Stimulated activated memory B cell treated with anti-CD40 and anti-IgM and Interleukin-4, amounts not matched to agents 10 μg/mL and 1 μg/mL and 100 μg/mL, for 72 hours (primary cell): Measurements from ENCODE around the gene CGA.

Experiments
- ATAC-seq: fragments of 150-1000 bp; cut with Tn5 transposase; 2 replicates; pipeline ENCODE4 v1.10.0; 2021
- H3K27ac Mint-ChIP-seq: one replicate; pipeline ENCODE4 v1.8.0; 2022; ENCODE audit warnings: mild to moderate bottlenecking, mixed read lengths
- H3K27me3 Mint-ChIP-seq: one replicate; pipeline ENCODE4 v1.8.0; 2022; ENCODE audit warnings: mixed read lengths
- H3K36me3 Mint-ChIP-seq: one replicate; pipeline ENCODE4 v1.8.0; 2022; ENCODE audit warnings: mixed read lengths
- H3K4me1 Mint-ChIP-seq: one replicate; pipeline ENCODE4 v1.8.0; 2022; ENCODE audit warnings: mixed read lengths
- H3K4me3 Mint-ChIP-seq: one replicate; pipeline ENCODE4 v1.8.0; 2022; ENCODE audit warnings: mild to moderate bottlenecking, moderate library complexity, mixed read lengths
- H3K9me3 Mint-ChIP-seq: one replicate; pipeline ENCODE4 v1.8.0; 2022; ENCODE audit warnings: mixed read lengths

Gene CGA

DNA sequence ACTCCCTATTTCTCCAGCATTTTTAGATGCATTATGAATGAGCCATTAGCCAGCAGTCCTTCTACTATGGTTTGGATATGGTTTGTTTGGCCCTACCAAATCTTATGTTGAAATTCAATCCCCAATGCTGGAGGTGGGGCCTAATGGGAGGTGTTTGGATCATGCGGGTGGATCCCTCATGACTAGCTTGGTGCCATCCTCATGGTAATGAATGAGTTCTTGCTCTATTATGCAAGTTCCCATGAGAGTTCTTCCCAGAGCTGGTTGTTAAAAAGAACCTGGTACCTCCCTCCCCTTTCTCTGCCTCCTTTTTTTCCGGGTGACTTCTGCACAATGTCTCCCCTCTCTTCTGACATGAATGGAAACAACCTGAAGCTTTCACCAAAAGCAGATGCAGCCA, 6.2 kb upstream of the CGA start:
- ATAC-seq, result no peak
- H3K4me1 Mint-ChIP-seq, result peaks cover 13% of the 10 kb centered on the region
- H3K27ac Mint-ChIP-seq, result no peak overlapping the region
- no peaks in the 10 kb centered on the region for H3K36me3 Mint-ChIP-seq
- H3K4me3 Mint-ChIP-seq, result no peak overlapping the region
- no peaks in the 10 kb centered on the region for H3K27me3 Mint-ChIP-seq
- no peaks in the 10 kb centered on the region for H3K9me3 Mint-ChIP-seq

DNA sequence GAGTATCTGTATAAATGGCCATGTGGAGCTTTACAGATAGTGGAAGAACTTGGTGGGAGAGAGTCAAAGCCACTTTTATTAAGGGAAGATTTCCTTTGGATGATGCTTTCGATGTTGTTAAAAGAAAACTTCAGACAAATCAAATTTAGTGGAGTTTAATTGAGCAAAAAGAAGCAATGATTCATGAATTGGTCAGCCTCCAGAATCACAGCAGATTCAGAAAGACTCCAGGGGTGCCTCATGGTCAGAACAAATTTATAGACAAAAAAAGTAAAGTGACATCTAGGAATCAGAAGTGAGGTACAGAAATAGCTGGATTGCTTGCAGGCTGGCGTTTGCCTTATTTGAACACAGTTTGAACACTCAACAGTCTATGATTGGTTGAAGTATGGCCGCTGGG, 5.3 kb upstream of the CGA start:
- no peaks in the 10 kb centered on the region for H3K36me3 Mint-ChIP-seq
- H3K4me1 Mint-ChIP-seq, result peaks cover 13% of the 10 kb centered on the region
- peak overlapping the region; percentile 9 for H3K27ac Mint-ChIP-seq
- H3K9me3 Mint-ChIP-seq, result no peaks in the 10 kb centered on the region
- no peaks in the 10 kb centered on the region for H3K27me3 Mint-ChIP-seq
- H3K4me3 Mint-ChIP-seq, result no peak overlapping the region
- ATAC-seq, result no peak

DNA sequence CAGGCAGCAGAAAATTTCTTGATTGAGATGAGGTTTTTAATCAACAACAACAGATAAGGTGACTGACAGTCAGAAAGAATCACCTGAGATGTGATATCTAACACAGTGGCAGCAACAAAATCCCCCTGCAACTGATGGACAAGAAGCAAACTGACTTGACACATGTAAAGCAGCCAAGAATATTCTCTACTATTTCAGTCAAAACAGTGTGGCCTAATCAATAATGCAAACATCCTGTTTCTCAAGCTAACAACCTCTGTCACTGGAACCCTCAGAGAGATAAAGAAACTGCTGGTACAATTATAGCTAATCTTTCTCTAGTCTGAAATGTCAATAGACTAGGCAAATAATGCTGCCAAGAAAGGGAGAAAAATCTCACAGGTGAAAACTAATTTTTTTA, 4.6 kb upstream of the CGA start:
- Mint-ChIP-seq H3K27ac (peak overlapping the region; percentile 9), H3K27me3 (no peaks in the 10 kb centered on the region), H3K36me3 (no peaks in the 10 kb centered on the region), H3K9me3 (no peaks in the 10 kb centered on the region), H3K4me3 (no peak overlapping the region), H3K4me1 (peaks cover 13% of the 10 kb centered on the region)
- no peak for ATAC-seq

DNA sequence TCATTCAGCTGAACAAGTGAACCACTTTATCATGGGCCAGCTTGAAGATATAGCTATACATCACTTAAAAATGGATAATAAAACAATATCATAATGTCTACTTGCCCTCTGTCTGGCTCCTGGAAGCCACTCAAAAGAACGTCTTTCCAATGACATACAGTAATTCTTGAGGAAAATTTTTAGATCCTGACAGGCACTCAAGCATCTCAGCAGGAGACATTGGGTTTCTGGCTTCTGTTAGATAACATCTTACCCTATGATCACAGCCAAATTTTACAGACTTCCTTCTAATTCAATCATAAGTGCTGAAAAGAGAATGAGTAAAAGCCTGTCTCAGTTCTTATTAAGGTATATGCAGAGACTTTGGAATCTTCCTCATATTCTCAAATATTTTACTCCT, 330 bp downstream of the CGA start:
- Mint-ChIP-seq H3K27me3 (peaks cover 8% of the 10 kb centered on the region), H3K27ac (no peak overlapping the region), H3K4me3 (no peak overlapping the region), H3K36me3 (no peaks in the 10 kb centered on the region), H3K9me3 (no peaks in the 10 kb centered on the region), H3K4me1 (peaks cover 8% of the 10 kb centered on the region)
- ATAC-seq, result no peak

DNA sequence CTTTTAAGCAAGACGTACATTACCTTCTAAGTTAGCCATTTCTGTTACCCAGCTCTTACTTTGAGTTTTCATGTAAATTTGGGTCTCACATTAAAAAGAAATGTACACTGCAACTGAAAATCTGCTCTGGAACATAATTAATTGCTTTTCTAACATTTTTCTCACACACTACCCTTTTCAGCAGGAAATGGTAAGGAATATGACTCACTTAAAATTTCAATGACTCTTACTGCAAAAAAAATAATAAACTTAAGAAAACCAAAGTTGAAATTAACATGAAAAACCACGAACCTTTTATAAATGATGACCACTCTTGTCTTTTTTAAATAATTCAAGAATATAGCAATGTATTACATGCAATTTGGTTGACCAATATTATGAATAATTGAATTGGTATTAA, 1.3 kb downstream of the CGA start:
- no peaks in the 10 kb centered on the region for H3K4me1 Mint-ChIP-seq
- no peak overlapping the region for H3K4me3 Mint-ChIP-seq
- no peak for ATAC-seq
- H3K36me3 Mint-ChIP-seq, result no peaks in the 10 kb centered on the region
- no peaks in the 10 kb centered on the region for H3K9me3 Mint-ChIP-seq
- H3K27ac Mint-ChIP-seq, result no peak overlapping the region
- peaks cover 8% of the 10 kb centered on the region for H3K27me3 Mint-ChIP-seq

DNA sequence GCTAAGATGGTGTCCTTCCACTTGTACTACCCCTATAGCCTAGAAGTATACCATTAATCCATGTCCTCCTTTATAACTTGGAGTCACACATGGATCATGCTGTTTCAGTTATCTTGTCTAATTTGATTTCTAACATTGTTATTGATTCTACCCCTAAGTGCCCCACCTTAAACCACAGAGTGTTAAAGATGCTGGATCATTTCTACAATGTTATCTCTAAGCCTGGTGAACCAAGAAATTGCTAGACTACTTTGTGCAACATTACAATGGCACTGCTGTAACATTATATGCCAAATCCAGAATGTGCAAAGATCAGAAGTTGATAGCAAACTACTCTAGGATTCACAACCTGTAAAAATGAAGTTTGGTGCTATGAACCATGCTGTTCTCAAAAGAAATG, 1.7 kb downstream of the CGA start:
- peaks cover 8% of the 10 kb centered on the region for H3K27me3 Mint-ChIP-seq
- no peak for ATAC-seq
- no peaks in the 10 kb centered on the region for H3K4me1 Mint-ChIP-seq
- H3K27ac Mint-ChIP-seq, result no peak overlapping the region
- H3K36me3 Mint-ChIP-seq, result no peaks in the 10 kb centered on the region
- H3K4me3 Mint-ChIP-seq, result no peak overlapping the region
- no peaks in the 10 kb centered on the region for H3K9me3 Mint-ChIP-seq

DNA sequence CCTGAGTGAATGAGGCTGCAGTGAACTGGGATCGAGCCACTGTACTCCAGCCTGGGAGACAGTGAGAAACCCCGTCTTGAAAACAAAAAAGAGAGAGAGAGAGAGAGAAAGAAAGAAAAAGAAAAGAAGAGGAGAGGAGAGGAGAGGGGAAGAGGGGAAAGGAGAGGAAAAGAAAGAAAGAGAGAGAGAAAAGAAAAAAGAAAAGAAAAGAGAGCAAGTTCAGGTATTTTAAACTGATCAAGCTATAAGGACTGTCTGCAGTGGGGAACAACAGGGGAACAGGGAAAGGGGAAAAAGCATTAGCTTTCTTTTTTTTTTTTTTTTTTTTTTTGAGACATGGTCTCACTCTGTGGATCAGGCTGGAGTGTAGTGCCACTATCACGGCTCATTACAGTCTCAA, 2.5 kb downstream of the CGA start:
- ATAC-seq, result no peak
- Mint-ChIP-seq H3K27me3 (peaks cover 8% of the 10 kb centered on the region), H3K36me3 (no peaks in the 10 kb centered on the region)

DNA sequence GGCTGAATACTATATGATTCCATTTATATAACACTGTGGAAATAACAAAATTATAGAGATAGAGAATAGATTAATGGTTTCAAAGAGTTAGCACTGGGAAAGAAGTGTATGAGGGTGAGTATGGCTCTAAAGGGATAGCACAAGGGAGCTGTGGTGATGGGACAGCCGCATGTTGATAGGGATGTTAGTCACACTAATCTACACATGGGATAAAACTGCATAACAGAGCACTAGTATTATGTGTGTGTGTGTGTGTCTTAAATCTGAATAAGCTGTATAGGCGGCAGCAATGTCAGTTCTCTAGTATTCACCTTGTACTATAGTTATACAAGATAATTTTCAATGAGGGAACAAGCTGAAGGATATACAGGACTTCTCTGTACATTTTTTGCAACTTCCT, 5.8 kb downstream of the CGA start:
- Mint-ChIP-seq H3K4me3 (no peak overlapping the region), H3K27ac (no peak overlapping the region), H3K9me3 (no peaks in the 10 kb centered on the region), H3K4me1 (no peaks in the 10 kb centered on the region), H3K36me3 (no peaks in the 10 kb centered on the region), H3K27me3 (peaks cover 24% of the 10 kb centered on the region)
- ATAC-seq, result no peak

More for the DNA sequence above, 2.5 kb downstream of the CGA start:
- no peak overlapping the region for H3K27ac Mint-ChIP-seq
- no peak overlapping the region for H3K4me3 Mint-ChIP-seq
- H3K4me1 Mint-ChIP-seq, result no peaks in the 10 kb centered on the region
- no peaks in the 10 kb centered on the region for H3K9me3 Mint-ChIP-seq

DNA sequence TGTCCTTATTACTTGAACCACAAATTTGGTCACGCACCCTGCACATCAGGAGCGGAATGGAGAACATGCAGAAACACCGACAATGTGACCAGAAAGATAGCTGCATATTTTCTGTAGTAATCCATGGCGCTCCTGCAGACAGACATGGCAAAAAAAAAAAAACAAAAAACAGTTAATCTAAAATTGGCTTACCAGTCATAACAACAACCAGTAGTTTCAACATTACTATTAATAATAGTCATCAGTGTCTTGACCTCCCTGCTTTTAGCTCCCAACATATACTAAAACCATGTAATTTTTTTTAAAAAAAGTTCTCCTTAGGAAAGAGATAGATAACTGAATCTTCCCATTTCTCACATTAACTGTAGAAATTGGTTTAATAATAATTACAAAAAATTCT, 6.8 kb downstream of the CGA start:
- H3K27ac Mint-ChIP-seq, result no peak overlapping the region
- no peak for ATAC-seq
- H3K4me3 Mint-ChIP-seq, result no peak overlapping the region
- peaks cover 24% of the 10 kb centered on the region for H3K27me3 Mint-ChIP-seq
- H3K36me3 Mint-ChIP-seq, result no peaks in the 10 kb centered on the region
- H3K4me1 Mint-ChIP-seq, result peaks cover 3% of the 10 kb centered on the region
- H3K9me3 Mint-ChIP-seq, result no peaks in the 10 kb centered on the region

DNA sequence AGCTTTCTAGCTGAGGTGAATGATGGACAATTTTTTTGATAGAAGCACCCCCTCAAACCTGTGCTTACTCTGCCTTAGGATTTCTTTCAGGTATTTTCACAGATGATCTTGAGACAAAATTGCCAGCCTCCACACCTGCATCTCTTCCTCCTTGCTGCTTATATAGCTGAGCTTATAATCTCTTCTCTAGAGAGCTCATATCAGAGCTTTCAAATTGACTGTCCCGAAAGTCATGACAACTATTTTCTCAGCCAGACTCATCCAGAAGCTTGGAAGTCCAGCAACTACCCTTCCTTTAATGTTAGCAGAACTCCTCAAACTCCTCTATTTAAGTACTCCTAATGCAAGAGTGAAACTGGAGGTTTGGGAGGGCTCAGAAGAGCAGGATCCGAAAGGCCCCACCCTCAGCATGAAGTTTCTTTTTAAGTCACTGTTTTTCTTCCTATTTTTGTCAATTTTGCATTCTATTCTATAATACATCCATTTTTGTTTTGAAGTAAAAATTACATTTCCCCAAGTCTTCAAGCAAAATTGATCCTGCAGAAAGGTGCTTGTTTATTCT, 12.7 kb downstream of the CGA start:
- Mint-ChIP-seq H3K9me3 (no peaks in the 10 kb centered on the region), H3K4me1 (peaks cover 33% of the 10 kb centered on the region), H3K36me3 (no peaks in the 10 kb centered on the region), H3K27me3 (peaks cover 23% of the 10 kb centered on the region), H3K27ac (no peak overlapping the region), H3K4me3 (peak overlapping the region; percentile 13)
- ATAC-seq, result no peak

DNA sequence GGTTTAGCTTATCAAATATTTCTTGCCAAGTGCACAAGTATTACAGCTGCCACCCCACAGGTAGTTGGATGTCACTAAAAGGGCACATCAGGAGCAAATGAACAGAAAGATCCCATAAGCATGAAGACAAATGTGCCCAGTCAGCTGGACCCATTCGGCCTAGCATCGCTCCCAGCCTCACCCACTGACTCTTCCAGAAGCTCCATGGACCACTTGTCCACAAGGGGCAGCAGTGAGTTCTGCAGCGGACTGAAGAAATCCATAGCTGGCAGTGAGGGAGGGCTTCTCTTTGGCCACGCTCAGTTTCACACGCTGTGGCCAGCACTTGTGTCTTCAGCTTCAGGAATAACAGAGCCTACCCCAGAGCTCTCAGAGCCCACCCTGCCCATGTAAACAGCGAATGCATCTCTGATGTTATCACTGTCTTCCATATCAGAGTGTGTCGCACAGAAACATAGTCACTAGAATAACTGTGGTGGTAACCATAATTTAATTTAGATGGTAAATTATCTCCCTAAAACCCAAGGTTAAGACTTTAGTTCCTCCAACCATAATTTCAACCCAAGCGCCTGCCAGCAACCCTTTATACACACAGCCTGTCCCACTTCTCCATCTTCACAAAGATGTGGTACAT, 15.8 kb downstream of the CGA start:
- H3K9me3 Mint-ChIP-seq, result no peaks in the 10 kb centered on the region
- peak; percentile 77 for ATAC-seq
- H3K27ac Mint-ChIP-seq, result no peak overlapping the region
- peaks cover 33% of the 10 kb centered on the region for H3K4me1 Mint-ChIP-seq
- H3K36me3 Mint-ChIP-seq, result no peaks in the 10 kb centered on the region
- no peak overlapping the region for H3K4me3 Mint-ChIP-seq
- peaks cover 7% of the 10 kb centered on the region for H3K27me3 Mint-ChIP-seq

DNA sequence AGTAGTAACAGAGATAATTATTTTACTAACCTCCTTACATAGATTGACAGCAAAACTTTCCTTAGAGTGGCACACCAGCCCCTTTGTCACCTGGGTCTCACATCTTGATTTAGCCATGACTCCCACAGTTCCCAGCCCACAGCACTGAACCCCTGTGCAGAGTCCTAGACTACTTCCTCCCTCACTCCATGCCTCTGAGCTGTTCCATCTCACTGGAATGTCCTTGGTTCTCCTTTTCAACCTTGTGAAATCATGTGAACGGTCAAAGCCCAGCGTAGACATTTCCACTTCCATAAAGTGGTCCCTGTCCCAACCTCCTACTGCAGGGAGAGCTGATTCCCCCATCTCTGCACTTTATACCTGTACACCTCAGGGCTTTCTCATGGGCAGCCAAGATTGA, 19.7 kb downstream of the CGA start:
- Mint-ChIP-seq H3K4me1 (peaks cover 9% of the 10 kb centered on the region), H3K9me3 (no peaks in the 10 kb centered on the region), H3K4me3 (no peak overlapping the region), H3K36me3 (no peaks in the 10 kb centered on the region), H3K27ac (no peak overlapping the region), H3K27me3 (peaks cover 7% of the 10 kb centered on the region)
- no peak for ATAC-seq

DNA sequence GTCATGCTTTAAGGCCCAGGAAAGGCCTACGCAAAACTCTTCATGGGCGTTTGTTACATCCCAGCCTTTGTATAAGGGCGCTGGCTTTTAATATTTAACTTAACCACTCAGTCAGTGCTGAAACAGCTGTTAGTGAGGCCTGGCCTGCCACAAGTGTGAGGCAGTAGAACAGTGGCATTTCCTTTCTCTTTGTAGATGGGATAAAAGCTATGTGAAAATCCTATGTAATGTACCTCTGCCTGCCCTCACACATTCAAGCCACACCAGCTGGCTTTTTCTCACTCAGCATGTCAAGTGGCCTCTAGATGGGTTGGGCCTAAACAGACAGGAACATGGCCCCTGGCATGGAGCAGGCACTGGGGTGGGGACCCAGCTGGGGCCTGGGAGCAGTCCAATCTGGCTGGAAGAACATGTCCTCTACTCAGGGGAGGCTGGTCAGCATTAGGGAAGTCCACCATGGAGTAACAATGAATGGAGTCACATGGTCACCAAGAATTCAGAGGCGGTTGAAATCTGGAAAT, 20.7 kb downstream of the CGA start:
- H3K27me3 Mint-ChIP-seq, result no peaks in the 10 kb centered on the region
- no peak overlapping the region for H3K27ac Mint-ChIP-seq
- H3K4me1 Mint-ChIP-seq, result peaks cover 3% of the 10 kb centered on the region
- H3K9me3 Mint-ChIP-seq, result no peaks in the 10 kb centered on the region
- no peak for ATAC-seq
- no peaks in the 10 kb centered on the region for H3K36me3 Mint-ChIP-seq
- H3K4me3 Mint-ChIP-seq, result no peak overlapping the region

DNA sequence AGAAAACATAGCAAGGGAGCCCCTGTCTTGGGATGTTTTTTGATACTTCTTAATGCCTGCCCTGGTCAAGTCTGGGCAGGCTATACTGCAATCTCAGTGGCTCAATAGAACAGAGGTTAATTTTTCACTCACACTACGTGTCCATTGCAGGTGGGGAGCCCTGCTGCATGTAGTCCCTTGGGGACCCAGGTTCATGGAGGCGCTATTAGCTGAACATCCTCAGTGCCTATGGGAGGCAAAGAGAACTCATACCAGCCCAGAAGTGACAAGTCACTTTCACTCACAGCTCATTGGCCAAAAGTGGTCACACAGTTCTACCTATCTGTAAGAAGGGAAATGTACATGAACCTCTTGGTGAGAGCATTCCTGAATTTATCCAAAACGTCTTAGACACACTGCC, 23.2 kb downstream of the CGA start:
- H3K9me3 Mint-ChIP-seq, result no peaks in the 10 kb centered on the region
- no peak overlapping the region for H3K27ac Mint-ChIP-seq
- H3K4me1 Mint-ChIP-seq, result peaks cover 4% of the 10 kb centered on the region
- H3K36me3 Mint-ChIP-seq, result no peaks in the 10 kb centered on the region
- H3K27me3 Mint-ChIP-seq, result no peaks in the 10 kb centered on the region
- no peak for ATAC-seq
- H3K4me3 Mint-ChIP-seq, result no peak overlapping the region

DNA sequence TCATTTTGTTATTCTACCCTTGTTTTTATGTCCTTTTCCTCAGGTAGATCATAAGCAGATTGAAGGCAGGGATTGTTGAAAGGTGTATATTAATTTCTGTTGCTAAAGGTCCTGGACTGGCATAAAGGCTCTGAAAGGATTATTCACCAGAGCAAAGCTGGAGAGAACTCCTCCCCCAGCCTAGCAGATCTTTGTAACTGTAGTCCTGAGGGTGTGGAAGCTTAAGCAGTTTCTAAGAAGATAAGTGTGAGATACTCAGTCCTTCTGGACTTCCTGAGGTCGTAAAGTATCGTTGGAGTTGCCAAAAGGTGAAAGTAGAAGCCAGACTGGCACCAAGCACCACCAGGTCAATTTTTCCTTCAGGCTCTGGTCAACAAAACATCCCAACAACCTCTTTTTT, 24.2 kb downstream of the CGA start:
- Mint-ChIP-seq H3K4me3 (no peak overlapping the region), H3K4me1 (peaks cover 7% of the 10 kb centered on the region), H3K27me3 (no peaks in the 10 kb centered on the region), H3K27ac (no peak overlapping the region), H3K36me3 (no peaks in the 10 kb centered on the region), H3K9me3 (no peaks in the 10 kb centered on the region)
- no peak for ATAC-seq

DNA sequence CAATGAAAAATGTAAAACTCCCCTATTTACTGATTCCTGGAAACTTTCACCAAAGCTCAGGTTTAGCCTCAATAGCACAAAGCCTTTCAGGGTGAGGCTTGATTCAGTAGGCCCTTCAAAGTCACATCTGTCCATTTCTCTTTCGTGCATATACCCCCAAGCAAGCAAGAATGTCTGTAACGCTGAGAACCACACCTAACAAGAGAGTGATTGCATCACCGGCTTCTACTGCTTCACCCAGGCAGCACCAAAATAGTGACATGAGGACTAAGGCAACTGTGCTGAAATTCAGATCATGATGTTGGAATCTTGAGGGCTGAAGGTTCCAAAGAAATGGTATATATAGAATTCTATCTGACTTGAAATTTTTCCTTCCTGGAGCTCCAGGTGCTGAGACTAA, 26.1 kb downstream of the CGA start:
- no peak for ATAC-seq
- H3K9me3 Mint-ChIP-seq, result no peaks in the 10 kb centered on the region
- no peak overlapping the region for H3K27ac Mint-ChIP-seq
- H3K36me3 Mint-ChIP-seq, result no peaks in the 10 kb centered on the region
- peaks cover 7% of the 10 kb centered on the region for H3K4me1 Mint-ChIP-seq
- no peak overlapping the region for H3K4me3 Mint-ChIP-seq
- H3K27me3 Mint-ChIP-seq, result no peaks in the 10 kb centered on the region
